ENCODE results near the gene SORCS2. TPM values are rescaled to one million over a fixed set of nuclear protein-coding genes. Genes with fewer than 3 reads are reported as not detected.

The SORCS2 gene
- total RNA-seq, 1 donor from 2014 or later, result 10.9 TPM

GRCh38 chr4:7535619-7536018 is 343.3 kb downstream of the SORCS2 start:
- DNase-seq (ENCODE audit: low spot score), result no peak
- H3K4me1 Mint-ChIP-seq (ENCODE audit: low read depth), result no peaks in the 10 kb centered on the region
- no peak overlapping the region for H3K4me3 Mint-ChIP-seq (ENCODE audit: unreplicated experiment)
- H3K36me3 Mint-ChIP-seq (ENCODE audit: low read depth), result peaks cover 4% of the 10 kb centered on the region
- TF ChIP-seq CTCF (IDR thresholded peaks at IDR 0.05), result no peak
- peaks cover 7% of the 10 kb centered on the region for H3K27me3 Mint-ChIP-seq (ENCODE audit: low read depth)
- H3K9me3 Mint-ChIP-seq (ENCODE audit: low read depth), result peaks cover 2% of the 10 kb centered on the region
- no peak overlapping the region for H3K27ac Mint-ChIP-seq (ENCODE audit: unreplicated experiment)

GRCh38 chr4:7536876-7537275 is 344.5 kb downstream of the SORCS2 start:
- Mint-ChIP-seq H3K9me3 (ENCODE audit: low read depth) (peaks cover 2% of the 10 kb centered on the region), H3K27ac (ENCODE audit: unreplicated experiment) (no peak overlapping the region), H3K36me3 (ENCODE audit: low read depth) (peaks cover 4% of the 10 kb centered on the region), H3K4me1 (ENCODE audit: low read depth) (no peaks in the 10 kb centered on the region), H3K4me3 (ENCODE audit: unreplicated experiment) (no peak overlapping the region), H3K27me3 (ENCODE audit: low read depth) (peaks cover 7% of the 10 kb centered on the region)
- no peak for TF ChIP-seq CTCF (IDR thresholded peaks at IDR 0.05)
- no peak for DNase-seq (ENCODE audit: low spot score)

GRCh38 chr4:7537853-7538400 is 345.6 kb downstream of the SORCS2 start:
- H3K9me3 Mint-ChIP-seq (ENCODE audit: low read depth), result peaks cover 3% of the 10 kb centered on the region
- H3K27me3 Mint-ChIP-seq (ENCODE audit: low read depth), result no peaks in the 10 kb centered on the region
- peaks cover 3% of the 10 kb centered on the region for H3K36me3 Mint-ChIP-seq (ENCODE audit: low read depth)
- TF ChIP-seq CTCF (IDR thresholded peaks at IDR 0.05), result no peak
- no peak overlapping the region for H3K4me3 Mint-ChIP-seq (ENCODE audit: unreplicated experiment)
- no peaks in the 10 kb centered on the region for H3K4me1 Mint-ChIP-seq (ENCODE audit: low read depth)
- H3K27ac Mint-ChIP-seq (ENCODE audit: unreplicated experiment), result no peak overlapping the region
- DNase-seq (ENCODE audit: low spot score), result no peak

GRCh38 chr4:7538518-7538917 is 346.2 kb downstream of the SORCS2 start:
- Mint-ChIP-seq H3K9me3 (ENCODE audit: low read depth) (peaks cover 4% of the 10 kb centered on the region), H3K4me3 (ENCODE audit: unreplicated experiment) (no peak overlapping the region), H3K4me1 (ENCODE audit: low read depth) (no peaks in the 10 kb centered on the region), H3K36me3 (ENCODE audit: low read depth) (peaks cover 3% of the 10 kb centered on the region), H3K27me3 (ENCODE audit: low read depth) (no peaks in the 10 kb centered on the region), H3K27ac (ENCODE audit: unreplicated experiment) (no peak overlapping the region)
- DNase-seq (ENCODE audit: low spot score), result no peak
- TF ChIP-seq CTCF (IDR thresholded peaks at IDR 0.05), result no peak

- H3K9me3 Mint-ChIP-seq (ENCODE audit: low read depth), result peaks cover 4% of the 10 kb centered on the region
- no peak overlapping the region for H3K4me3 Mint-ChIP-seq (ENCODE audit: unreplicated experiment)
- peaks cover 1% of the 10 kb centered on the region for H3K36me3 Mint-ChIP-seq (ENCODE audit: low read depth)
- H3K27ac Mint-ChIP-seq (ENCODE audit: unreplicated experiment), result no peak overlapping the region
- no peaks in the 10 kb centered on the region for H3K27me3 Mint-ChIP-seq (ENCODE audit: low read depth)
- no peak for TF ChIP-seq CTCF (IDR thresholded peaks at IDR 0.05)
- no peaks in the 10 kb centered on the region for H3K4me1 Mint-ChIP-seq (ENCODE audit: low read depth)
- DNase-seq (ENCODE audit: low spot score), result no peak
Measured at GRCh38 chr4:7539186-7539585, 346.8 kb downstream of the SORCS2 start.

Data from chondrocyte (in vitro differentiated cells).